NCI-H2081 (cell line): ENCODE results near the gene ARHGEF3.
A peak's percentile ranks its signal among the peaks of the same experiment; 100 is the strongest.

ENCODE experiments used
- DNase-seq, 2 experiments: peaks; one replicate each; lab custom pipeline; 2025; lab: John Stamatoyannopoulos, UW

The ARHGEF3 gene

GRCh38 chr3:56801662-56802377, at the start of gene ARHGEF3:
Gene ARHGEF3 (minus strand): TSS chr3:56801949. CDS start chr3:56801798, 151 bp downstream.
- DNase-seq = peak; percentile 71

- no peak for DNase-seq
These were observed 47.9 kb upstream of the ARHGEF3 start for GRCh38 chr3:56849698-56850097.

GRCh38 chr3:56845505-56845904, 43.8 kb upstream of the ARHGEF3 start:
- DNase-seq = no peak

GRCh38 chr3:56844536-56844935, 42.8 kb upstream of the ARHGEF3 start:
- no peak for DNase-seq

- DNase-seq = no peak
These were observed 38.3 kb upstream of the ARHGEF3 start for GRCh38 chr3:56839784-56840715.

- DNase-seq = no peak
These were observed 36.7 kb upstream of the ARHGEF3 start for GRCh38 chr3:56838448-56838847.

- no peak for DNase-seq
These were observed 35.6 kb upstream of the ARHGEF3 start for GRCh38 chr3:56837196-56837955.

GRCh38 chr3:56836276-56837163, 34.8 kb upstream of the ARHGEF3 start:
- DNase-seq = no peak

GRCh38 chr3:56835650-56836227, 34.0 kb upstream of the ARHGEF3 start:
- no peak for DNase-seq

- DNase-seq = no peak
These were observed 31.8 kb upstream of the ARHGEF3 start for GRCh38 chr3:56833536-56833935.

GRCh38 chr3:56833022-56833421, 31.3 kb upstream of the ARHGEF3 start:
- DNase-seq = no peak

GRCh38 chr3:56831572-56831971, 29.8 kb upstream of the ARHGEF3 start:
- DNase-seq = no peak

GRCh38 chr3:56830884-56831283, 29.1 kb upstream of the ARHGEF3 start:
- no peak for DNase-seq

GRCh38 chr3:56829533-56829932, 27.8 kb upstream of the ARHGEF3 start:
- DNase-seq = no peak

- DNase-seq = no peak
These were observed 25.3 kb upstream of the ARHGEF3 start for GRCh38 chr3:56826831-56827722.

- DNase-seq = no peak
These were observed 24.1 kb upstream of the ARHGEF3 start for GRCh38 chr3:56825567-56826438.

- no peak for DNase-seq
These were observed 22.4 kb upstream of the ARHGEF3 start for GRCh38 chr3:56823984-56824703.

- DNase-seq = no peak
These were observed 21.7 kb upstream of the ARHGEF3 start for GRCh38 chr3:56823421-56823926.
